HG02623 (cell line): ENCODE results near the gene VOPP1.
"Not testable (repeated sequence)": the region's sequence is repeated elsewhere in the genome, so short reads cannot be mapped to it uniquely, and the experiment has no call there.

Experiments
- ATAC-seq: cut with Tn5 transposase; IDR thresholded peaks from one replicate; pipeline ENCODE4 v1.9.1; 2021; ENCODE audit warnings: moderate library complexity; ENCODE audit not compliant: unreplicated experiment

VOPP1 gene

DNA sequence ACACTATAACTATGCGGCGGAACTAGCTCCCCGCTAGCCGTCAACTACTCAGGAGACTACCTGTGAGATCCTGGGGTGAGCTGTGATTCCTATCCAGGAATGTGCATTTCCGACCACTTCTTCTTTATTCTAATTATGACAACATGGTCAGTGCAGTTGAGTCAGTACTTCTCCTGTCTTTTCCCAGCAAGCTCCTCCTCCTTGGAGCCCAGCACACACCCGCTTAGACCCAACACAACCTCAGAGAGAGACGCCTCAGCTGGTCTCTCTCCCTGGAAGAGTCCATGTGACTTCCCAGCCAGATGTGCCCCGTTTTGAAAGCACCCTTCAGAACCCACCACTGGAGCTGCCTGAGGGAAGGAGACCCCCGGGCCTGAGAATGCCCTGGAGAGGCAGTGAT lies 100.7 kb downstream of the VOPP1 start:
- not testable (repeated sequence) for ATAC-seq

DNA sequence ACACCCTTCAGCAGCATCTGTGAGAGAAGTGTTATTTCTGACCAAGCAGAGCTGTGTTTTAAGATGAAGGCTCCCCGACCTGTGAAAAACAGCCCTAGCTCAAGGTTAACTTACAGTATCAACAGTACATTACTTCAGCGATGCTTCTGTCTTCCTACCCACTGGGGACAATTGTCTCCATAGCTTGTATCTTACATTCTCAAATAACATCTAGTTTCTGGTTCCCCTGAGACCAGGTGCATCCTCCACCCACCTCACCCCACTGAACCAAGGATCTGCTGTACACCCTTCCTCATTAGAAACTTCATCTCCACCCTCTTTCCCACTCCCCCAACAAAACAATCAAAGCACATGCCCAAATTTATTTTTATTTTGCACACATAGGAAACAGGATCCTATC lies 102.0 kb downstream of the VOPP1 start:
- no peak for ATAC-seq

GRCh38 chr7:55469721-55470120 lies 102.6 kb downstream of the VOPP1 start:
- no peak for ATAC-seq

- no peak for ATAC-seq
Measured at GRCh38 chr7:55469271-55469681, 103.0 kb downstream of the VOPP1 start.

DNA sequence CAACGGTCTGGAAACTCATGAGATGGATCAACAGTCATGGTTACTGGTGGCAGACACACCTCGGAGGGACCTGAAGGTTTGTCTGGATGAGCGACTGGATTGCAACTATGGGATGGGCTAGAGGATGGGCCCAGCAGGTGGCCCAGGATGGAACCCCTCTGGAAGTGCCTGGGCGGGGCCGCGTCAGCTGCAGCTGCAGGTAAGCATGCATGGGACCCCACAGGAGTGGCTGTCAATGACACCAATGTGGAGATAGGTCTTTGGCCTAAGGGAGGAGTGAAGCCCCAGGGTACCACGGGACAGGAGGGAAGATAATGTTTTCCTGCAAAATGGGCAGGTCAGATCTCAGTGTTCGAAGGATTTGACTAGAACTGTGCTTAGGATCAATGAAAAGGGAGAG lies 103.8 kb downstream of the VOPP1 start:
- no peak for ATAC-seq

DNA sequence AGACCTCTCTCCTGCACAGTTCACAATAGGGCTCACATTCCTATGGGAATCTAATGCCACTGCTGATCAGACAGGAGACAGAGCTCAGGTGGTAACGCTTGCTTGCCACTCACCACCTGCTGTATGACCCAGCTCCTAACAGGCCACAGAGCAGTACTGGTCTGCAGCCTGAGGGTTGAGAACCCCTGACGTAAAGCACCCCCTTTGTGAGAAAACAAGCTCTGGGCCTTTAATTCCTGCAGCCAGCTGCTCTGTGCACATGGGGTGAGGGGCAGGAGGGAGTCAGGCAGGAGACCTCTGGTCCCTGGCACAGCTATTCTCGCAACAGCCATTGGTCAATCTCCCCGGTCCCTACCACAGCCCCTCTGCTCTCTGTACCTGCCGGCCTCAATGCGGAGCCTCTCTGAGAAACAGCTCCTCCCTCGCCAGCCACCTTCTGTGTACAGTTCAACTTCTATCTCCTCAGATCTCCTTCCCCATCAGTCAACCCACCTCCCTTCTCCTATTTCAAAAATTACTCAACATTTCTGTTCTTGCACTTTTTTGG lies 105.2 kb downstream of the VOPP1 start:
- no peak for ATAC-seq

- no peak for ATAC-seq
Measured at GRCh38 chr7:55465691-55466090, 106.6 kb downstream of the VOPP1 start.

- ATAC-seq: no peak
Measured at GRCh38 chr7:55464422-55464821, 107.9 kb downstream of the VOPP1 start.

DNA sequence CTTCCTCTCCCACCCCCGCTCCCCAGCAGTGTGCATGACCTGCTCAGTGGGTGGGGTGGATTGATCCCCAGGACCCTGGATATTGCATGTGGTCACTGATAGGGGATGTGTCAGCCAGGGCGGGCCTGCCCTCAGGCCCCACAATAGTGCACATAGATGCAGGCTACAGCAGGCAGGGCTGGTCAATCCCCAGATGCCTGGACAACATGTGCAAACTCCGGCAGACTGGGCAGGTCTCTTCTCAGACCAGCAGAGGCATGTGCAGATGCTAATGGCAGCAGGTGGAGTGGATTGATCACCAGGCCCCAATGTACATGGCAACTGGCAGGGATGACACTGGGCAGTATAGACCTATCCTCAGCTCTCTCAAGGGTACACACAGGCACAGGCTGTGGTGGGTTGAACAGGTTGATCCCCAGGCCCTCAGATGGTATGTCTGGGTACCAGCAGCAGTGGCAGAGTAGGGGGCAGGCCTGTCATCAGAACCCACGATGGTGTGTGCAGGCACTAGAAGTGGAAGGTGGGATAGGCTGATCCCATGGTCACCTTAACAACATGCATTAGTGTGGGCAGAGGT lies 108.5 kb downstream of the VOPP1 start:
- ATAC-seq: no peak

- ATAC-seq: no peak
Measured at GRCh38 chr7:55458351-55458750, 114.0 kb downstream of the VOPP1 start.

- ATAC-seq: no peak
Measured at GRCh38 chr7:55457801-55458200, 114.5 kb downstream of the VOPP1 start.

DNA sequence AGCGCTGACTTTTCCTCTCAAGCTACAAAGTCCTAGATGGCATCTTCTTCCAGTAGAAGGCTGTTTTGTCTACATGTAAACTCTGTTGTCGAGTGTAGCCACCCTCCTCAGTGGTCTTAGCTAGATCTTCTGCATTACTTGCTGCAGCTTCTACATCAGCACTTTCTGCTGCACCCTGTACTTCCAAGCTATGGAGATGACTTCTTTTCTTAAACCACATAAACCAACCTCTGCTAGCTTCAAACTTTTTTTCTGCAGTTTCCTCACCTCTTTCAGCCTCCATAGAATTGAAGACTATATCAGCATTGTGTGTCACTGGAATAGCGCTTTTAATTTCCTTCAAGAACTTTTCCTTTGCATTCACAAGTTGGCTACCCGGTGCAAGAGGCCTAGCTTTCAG lies 119.3 kb downstream of the VOPP1 start:
- no peak for ATAC-seq

DNA sequence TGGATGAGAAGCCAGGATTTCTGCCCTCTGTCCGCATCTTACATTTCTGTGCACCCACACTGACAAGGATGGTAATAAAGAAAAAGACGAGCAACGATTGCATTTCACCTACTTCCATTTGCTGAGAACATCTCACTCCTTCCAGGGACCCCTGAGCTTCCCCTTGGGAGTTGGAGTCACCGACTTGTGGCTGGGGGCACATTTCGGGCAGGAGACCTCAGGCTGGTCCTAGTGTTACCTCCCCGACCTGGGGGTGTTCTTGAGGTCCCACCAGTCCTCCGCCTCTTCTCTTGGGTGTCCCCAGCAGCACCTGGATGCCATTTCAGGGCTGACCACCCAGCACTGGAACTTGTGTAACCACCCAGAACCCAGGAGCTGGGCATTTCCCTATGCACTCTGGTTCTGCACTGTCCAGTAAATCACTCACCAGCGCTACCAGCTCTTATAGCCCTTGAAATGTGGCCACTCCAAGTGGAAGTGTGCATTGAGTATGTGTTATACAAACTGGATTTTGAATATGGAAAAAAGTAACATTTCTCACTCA lies 122.2 kb downstream of the VOPP1 start:
- no peak for ATAC-seq

DNA sequence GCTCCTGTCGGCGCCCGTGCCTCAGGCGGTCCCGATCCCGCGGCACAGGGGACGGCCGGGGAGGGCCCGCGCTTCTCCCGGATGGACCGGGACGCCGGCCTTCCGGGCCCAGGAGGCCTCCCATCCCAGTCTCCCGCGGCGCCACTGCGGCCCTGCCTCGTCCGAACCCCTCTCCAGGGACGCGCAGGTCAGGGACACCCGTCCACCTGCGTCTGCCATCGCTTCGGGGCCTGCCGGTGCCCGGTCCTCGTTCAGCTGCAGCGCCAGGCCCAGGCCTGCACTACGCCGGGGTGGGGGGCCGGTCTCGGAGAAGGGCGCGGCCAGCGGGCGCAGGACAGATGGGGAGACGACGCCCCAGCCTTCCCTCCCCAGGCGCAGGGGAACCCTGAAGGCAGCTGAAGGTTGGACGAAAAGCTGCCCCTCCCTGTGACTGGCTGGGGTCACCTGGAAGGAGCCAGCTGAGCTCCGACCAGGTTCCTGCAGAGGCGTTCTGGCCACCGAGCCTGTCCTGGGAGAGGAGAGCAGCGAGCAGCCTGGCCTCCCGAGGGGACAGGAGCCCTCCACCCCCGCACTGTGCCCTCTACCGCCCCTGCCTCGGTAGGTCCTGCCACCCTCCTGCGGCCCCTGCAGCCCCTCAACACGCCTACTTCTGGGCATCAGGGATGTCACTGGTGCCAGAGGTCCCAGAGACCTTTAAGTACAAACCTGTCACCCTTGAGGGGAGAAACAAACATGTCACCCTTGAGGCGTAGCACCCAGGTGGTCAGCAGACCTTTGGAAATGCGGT lies 122.9 kb downstream of the VOPP1 start:
- no peak for ATAC-seq

- no peak for ATAC-seq
Measured at GRCh38 chr7:55448526-55448925, 123.8 kb downstream of the VOPP1 start.

DNA sequence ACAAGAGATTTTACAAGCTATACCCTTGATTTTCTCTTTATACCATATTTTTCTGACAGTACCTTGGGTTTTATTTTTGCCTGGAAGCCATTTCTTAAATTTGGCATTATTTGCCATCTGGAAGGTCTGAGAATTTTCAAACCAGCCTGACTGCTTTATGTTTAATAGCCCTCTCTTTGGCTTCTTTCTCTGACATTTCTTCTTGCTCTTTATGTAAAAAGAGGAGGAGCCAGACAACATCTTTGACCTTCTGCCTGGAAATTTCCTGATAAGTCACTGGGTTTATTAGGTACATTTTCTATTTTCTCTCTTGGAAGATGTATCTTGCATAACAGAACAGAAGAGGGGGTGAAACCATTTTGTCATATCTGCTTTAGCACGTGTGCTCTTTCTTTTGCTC lies 127.5 kb downstream of the VOPP1 start:
- ATAC-seq: no peak

DNA sequence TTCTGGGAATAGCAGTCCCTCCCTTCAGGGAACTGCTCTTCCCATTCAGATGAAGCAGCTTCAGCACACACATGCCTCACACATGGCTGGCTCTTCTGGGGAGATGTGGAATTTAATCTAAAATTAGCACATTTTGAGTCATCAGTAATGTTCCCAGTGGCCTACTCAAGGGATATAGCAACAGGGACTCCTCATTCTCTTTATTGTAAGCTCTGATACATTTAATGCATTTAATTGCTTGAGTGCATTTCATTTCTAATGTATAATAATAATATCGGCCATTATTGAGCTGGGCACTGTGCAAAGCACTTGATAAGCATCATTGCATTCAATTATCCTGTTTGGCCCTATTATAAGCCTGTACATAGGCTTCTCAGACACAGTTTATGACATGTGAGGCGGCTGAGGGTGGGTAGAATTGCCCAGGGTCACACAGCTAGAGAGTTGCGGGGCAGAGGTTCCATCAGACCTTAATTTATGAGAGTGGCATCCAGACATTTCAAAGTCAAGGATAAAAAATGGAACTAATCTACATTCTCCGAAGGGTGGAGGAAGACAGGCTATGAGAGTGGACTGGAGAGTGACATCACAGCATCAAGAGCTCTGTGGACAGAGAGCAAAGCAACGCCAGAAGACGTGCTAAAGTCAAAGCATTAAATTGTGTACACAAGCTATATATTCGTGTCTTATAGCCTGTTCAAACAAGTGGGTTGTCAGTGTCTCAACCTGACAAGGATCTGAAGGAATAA lies 130.4 kb downstream of the VOPP1 start:
- ATAC-seq: no peak

DNA sequence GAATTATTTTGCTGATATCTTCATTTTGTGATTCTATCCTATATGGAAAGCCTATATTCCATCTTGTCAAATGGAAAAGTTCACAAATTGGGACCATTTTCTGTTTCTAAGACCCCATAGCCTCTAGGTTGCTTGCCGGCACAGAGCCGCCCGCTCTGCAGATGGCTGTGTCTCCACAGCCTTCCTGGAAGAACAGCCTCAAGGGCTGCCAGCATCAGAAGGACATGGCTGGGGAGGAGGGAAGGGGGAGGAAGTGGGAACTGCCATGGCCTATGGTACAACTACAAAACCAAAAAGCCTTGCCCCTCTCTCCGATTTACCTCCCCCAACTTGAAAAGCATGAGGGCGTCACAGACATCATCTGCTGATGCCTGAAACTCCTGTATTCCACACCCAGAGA lies 131.3 kb downstream of the VOPP1 start:
- ATAC-seq: no peak

- ATAC-seq: no peak
Measured at GRCh38 chr7:55440040-55440690, 132.1 kb downstream of the VOPP1 start.

- no peak for ATAC-seq
Measured at GRCh38 chr7:55439627-55440026, 132.7 kb downstream of the VOPP1 start.
